ENCODE measurements around the gene HSPA12B.
"Not testable (repeated sequence)": the region's sequence is repeated elsewhere in the genome, so short reads cannot be mapped to it uniquely, and the experiment has no call there.

Gene HSPA12B

GRCh38 chr20:3787324-3788014 is 55.0 kb downstream of the HSPA12B start:
- DNase-seq, result no peak
- Mint-ChIP-seq H3K9me3 (no peaks in the 10 kb centered on the region), H3K36me3 (ENCODE audit: insufficient read depth) (peaks cover 19% of the 10 kb centered on the region), H3K27ac (peak overlapping the region in 1 of 2 donors; percentile 23), H3K4me3 (peak overlapping the region; percentile 26 to 62), H3K4me1 (ENCODE audit: low read depth in 2 of 2) (peaks cover 27 to 32% of the 10 kb centered on the region in 2 donors), H3K27me3 (no peaks in the 10 kb centered on the region)
- no peak for ATAC-seq (replicated peaks)

- H3K4me3 Mint-ChIP-seq, result no peak overlapping the region
- H3K9me3 Mint-ChIP-seq, result no peaks in the 10 kb centered on the region
- no peaks in the 10 kb centered on the region for H3K27me3 Mint-ChIP-seq
- ATAC-seq (replicated peaks) (no peak), DNase-seq (no peak)
- H3K36me3 Mint-ChIP-seq (ENCODE audit: insufficient read depth), result peaks cover 19% of the 10 kb centered on the region
- peaks cover 24 to 28% of the 10 kb centered on the region in 2 donors for H3K4me1 Mint-ChIP-seq (ENCODE audit: low read depth in 2 of 2)
- H3K27ac Mint-ChIP-seq, result peak overlapping the region in 1 of 2 donors; percentile 90
These were observed 56.2 kb downstream of the HSPA12B start for GRCh38 chr20:3788685-3789155.

GRCh38 chr20:3789201-3789600 is 56.7 kb downstream of the HSPA12B start:
- H3K27me3 Mint-ChIP-seq; H3K4me3 Mint-ChIP-seq; DNase-seq; H3K9me3 Mint-ChIP-seq; ATAC-seq (replicated peaks): not testable (repeated sequence)
- H3K36me3 Mint-ChIP-seq (ENCODE audit: insufficient read depth), result peaks cover 19% of the 10 kb centered on the region
- peaks cover 21 to 26% of the 10 kb centered on the region in 2 donors for H3K4me1 Mint-ChIP-seq (ENCODE audit: low read depth in 2 of 2)
- H3K27ac Mint-ChIP-seq, result peak overlapping the region in 1 of 2 donors; percentile 90

- peak overlapping the region in 1 of 2 donors; percentile 99 for H3K4me3 Mint-ChIP-seq
- peaks cover 26 to 28% of the 10 kb centered on the region in 2 donors for H3K4me1 Mint-ChIP-seq (ENCODE audit: low read depth in 2 of 2)
- H3K27ac Mint-ChIP-seq; DNase-seq; ATAC-seq (replicated peaks); H3K9me3 Mint-ChIP-seq; H3K27me3 Mint-ChIP-seq: not testable (repeated sequence)
- H3K36me3 Mint-ChIP-seq (ENCODE audit: insufficient read depth), result peaks cover 44% of the 10 kb centered on the region
These were observed 61.7 kb downstream of the HSPA12B start for GRCh38 chr20:3794168-3794567.

- Mint-ChIP-seq H3K27ac (peak overlapping the region; percentile 95 to 97), H3K27me3 (no peaks in the 10 kb centered on the region), H3K4me3 (peak overlapping the region; percentile 99 to 100), H3K36me3 (ENCODE audit: insufficient read depth) (peaks cover 46% of the 10 kb centered on the region), H3K9me3 (no peaks in the 10 kb centered on the region), H3K4me1 (ENCODE audit: low read depth in 2 of 2) (peaks cover 31 to 34% of the 10 kb centered on the region in 2 donors)
- DNase-seq (no peak), ATAC-seq (replicated peaks) (no peak)
These were observed 62.4 kb downstream of the HSPA12B start for GRCh38 chr20:3794701-3795420.

GRCh38 chr20:3795511-3796468 is 63.3 kb downstream of the HSPA12B start, which contains the start of gene CDC25B:
CDC25B (plus strand) TSS chr20:3796310; CDS start chr20:3796532, 222 bp downstream.
- Mint-ChIP-seq H3K4me3 (peak within 1 kb of the TSS; percentile 99 to 100), H3K27ac (peak within 1 kb of the TSS; percentile 95 to 97), H3K27me3 (no peaks in the 10 kb centered on the region), H3K9me3 (no peaks in the 10 kb centered on the region), H3K4me1 (ENCODE audit: low read depth in 2 of 2) (peaks cover 39 to 41% of the 10 kb centered on the region in 2 donors), H3K36me3 (ENCODE audit: insufficient read depth) (peaks cover 53% of the 10 kb centered on the region)
- peak; percentile 82 for ATAC-seq (replicated peaks)
- peak; percentile 80 to 85 (median 84) for DNase-seq

GRCh38 chr20:3796477-3797225 is 64.2 kb downstream of the HSPA12B start:
- Mint-ChIP-seq H3K27me3 (no peaks in the 10 kb centered on the region), H3K9me3 (no peaks in the 10 kb centered on the region), H3K36me3 (ENCODE audit: insufficient read depth) (peaks cover 61% of the 10 kb centered on the region), H3K4me3 (peak overlapping the region; percentile 99 to 100), H3K4me1 (ENCODE audit: low read depth in 2 of 2) (peaks cover 41 to 44% of the 10 kb centered on the region in 2 donors), H3K27ac (peak overlapping the region; percentile 95 to 97)
- no peak for ATAC-seq (replicated peaks)
- DNase-seq, result no peak

GRCh38 chr20:3797226-3797545 is 64.7 kb downstream of the HSPA12B start:
- no peak for ATAC-seq (replicated peaks)
- H3K27me3 Mint-ChIP-seq, result no peaks in the 10 kb centered on the region
- peaks cover 67% of the 10 kb centered on the region for H3K36me3 Mint-ChIP-seq (ENCODE audit: insufficient read depth)
- H3K27ac Mint-ChIP-seq, result peak overlapping the region; percentile 94 to 96
- no peaks in the 10 kb centered on the region for H3K9me3 Mint-ChIP-seq
- H3K4me3 Mint-ChIP-seq, result peak overlapping the region; percentile 99 to 100
- no peak for DNase-seq
- H3K4me1 Mint-ChIP-seq (ENCODE audit: low read depth in 2 of 2), result peaks cover 44 to 46% of the 10 kb centered on the region in 2 donors

GRCh38 chr20:3797592-3798372 is 65.3 kb downstream of the HSPA12B start:
- H3K4me3 Mint-ChIP-seq, result peak overlapping the region; percentile 99 to 100
- no peaks in the 10 kb centered on the region for H3K27me3 Mint-ChIP-seq
- no peak for DNase-seq
- ATAC-seq (replicated peaks), result no peak
- peaks cover 73% of the 10 kb centered on the region for H3K36me3 Mint-ChIP-seq (ENCODE audit: insufficient read depth)
- no peaks in the 10 kb centered on the region for H3K9me3 Mint-ChIP-seq
- H3K27ac Mint-ChIP-seq, result peak overlapping the region; percentile 94 to 96
- peaks cover 49 to 51% of the 10 kb centered on the region in 2 donors for H3K4me1 Mint-ChIP-seq (ENCODE audit: low read depth in 2 of 2)

- peak overlapping the region; percentile 99 to 100 for H3K4me3 Mint-ChIP-seq
- H3K4me1 Mint-ChIP-seq (ENCODE audit: low read depth in 2 of 2), result peaks cover 53 to 56% of the 10 kb centered on the region in 2 donors
- H3K36me3 Mint-ChIP-seq (ENCODE audit: insufficient read depth), result peaks cover 79% of the 10 kb centered on the region
- no peaks in the 10 kb centered on the region for H3K9me3 Mint-ChIP-seq
- no peak for ATAC-seq (replicated peaks)
- DNase-seq, result no peak
- no peaks in the 10 kb centered on the region for H3K27me3 Mint-ChIP-seq
- peak overlapping the region; percentile 94 to 96 for H3K27ac Mint-ChIP-seq
These were observed 65.9 kb downstream of the HSPA12B start for GRCh38 chr20:3798373-3798768.

- peaks cover 84% of the 10 kb centered on the region for H3K36me3 Mint-ChIP-seq (ENCODE audit: insufficient read depth)
- no peaks in the 10 kb centered on the region for H3K9me3 Mint-ChIP-seq
- H3K4me3 Mint-ChIP-seq, result peak overlapping the region; percentile 99 to 100
- peak overlapping the region; percentile 94 to 96 for H3K27ac Mint-ChIP-seq
- DNase-seq (no peak), ATAC-seq (replicated peaks) (peak; percentile 7)
- H3K27me3 Mint-ChIP-seq, result no peaks in the 10 kb centered on the region
- peaks cover 58 to 62% of the 10 kb centered on the region in 2 donors for H3K4me1 Mint-ChIP-seq (ENCODE audit: low read depth in 2 of 2)
These were observed 66.4 kb downstream of the HSPA12B start for GRCh38 chr20:3798908-3799248.
